ENCODE results near the gene STC2.
"Not testable (repeated sequence)": the region's sequence is repeated elsewhere in the genome, so short reads cannot be mapped to it uniquely, and the experiment has no call there.

STC2 gene

GRCh38 chr5:173293817-173294672 lies 34.2 kb downstream of the STC2 start:
- DNase-seq: peak; percentile 24 to 64 (median 47)

GRCh38 chr5:173291722-173292658 lies 36.2 kb downstream of the STC2 start:
- no peak for DNase-seq

GRCh38 chr5:173290477-173291131 lies 37.6 kb downstream of the STC2 start:
- DNase-seq: no peak

GRCh38 chr5:173289372-173289771 lies 38.8 kb downstream of the STC2 start:
- DNase-seq: no peak

- no peak for DNase-seq
Observed at GRCh38 chr5:173288632-173289031, 39.6 kb downstream of the STC2 start.

GRCh38 chr5:173287086-173287485 lies 41.1 kb downstream of the STC2 start:
- no peak for DNase-seq

- DNase-seq: not testable (repeated sequence)
Observed at GRCh38 chr5:173284343-173284958, 43.8 kb downstream of the STC2 start.

- DNase-seq: peak; percentile 28 to 68 (median 54)
Observed at GRCh38 chr5:173283318-173284288, 44.6 kb downstream of the STC2 start.

- no peak for DNase-seq
Observed at GRCh38 chr5:173282916-173283315, 45.3 kb downstream of the STC2 start.

GRCh38 chr5:173281910-173282309 lies 46.3 kb downstream of the STC2 start:
- DNase-seq: no peak

- DNase-seq: no peak
Observed at GRCh38 chr5:173279166-173279565, 49.0 kb downstream of the STC2 start.

- no peak for DNase-seq
Observed at GRCh38 chr5:173278641-173279040, 49.6 kb downstream of the STC2 start.

GRCh38 chr5:173278172-173278571 lies 50.0 kb downstream of the STC2 start:
- DNase-seq: no peak

GRCh38 chr5:173274771-173275170 lies 53.4 kb downstream of the STC2 start:
- no peak for DNase-seq

GRCh38 chr5:173271419-173271818 lies 56.8 kb downstream of the STC2 start:
- no peak for DNase-seq

- DNase-seq: no peak
Observed at GRCh38 chr5:173268750-173269432, 59.3 kb downstream of the STC2 start.

GRCh38 chr5:173265433-173265832 lies 62.8 kb downstream of the STC2 start:
- no peak for DNase-seq

Measured in stimulated activated naive CD4-positive, alpha-beta T cell (primary cell).